Breast epithelium (tissue), 3 donors: ENCODE measurements around the gene ADARB2.

Source experiments
- POLR2A ChIP-seq: fragments of 450-650 bp; IDR thresholded peaks from one replicate; pipeline ENCODE4 v1.6.1; 2016; ENCODE audit warnings: antibody characterized with exemption, mild to moderate bottlenecking, moderate library complexity
- TF ChIP-seq, protein P1 (sequence below), 3 donors: fragments of 450-650 bp; IDR thresholded peaks; one replicate each; pipeline ENCODE4 v1.5.1; 2016 to 2017; ENCODE audit warnings: antibody characterized with exemption in 3 of 3, mild to moderate bottlenecking in 3 of 3, moderate library complexity in 3 of 3

- no peak for TF ChIP-seq POLR2A
- TF ChIP-seq, protein P1, sequence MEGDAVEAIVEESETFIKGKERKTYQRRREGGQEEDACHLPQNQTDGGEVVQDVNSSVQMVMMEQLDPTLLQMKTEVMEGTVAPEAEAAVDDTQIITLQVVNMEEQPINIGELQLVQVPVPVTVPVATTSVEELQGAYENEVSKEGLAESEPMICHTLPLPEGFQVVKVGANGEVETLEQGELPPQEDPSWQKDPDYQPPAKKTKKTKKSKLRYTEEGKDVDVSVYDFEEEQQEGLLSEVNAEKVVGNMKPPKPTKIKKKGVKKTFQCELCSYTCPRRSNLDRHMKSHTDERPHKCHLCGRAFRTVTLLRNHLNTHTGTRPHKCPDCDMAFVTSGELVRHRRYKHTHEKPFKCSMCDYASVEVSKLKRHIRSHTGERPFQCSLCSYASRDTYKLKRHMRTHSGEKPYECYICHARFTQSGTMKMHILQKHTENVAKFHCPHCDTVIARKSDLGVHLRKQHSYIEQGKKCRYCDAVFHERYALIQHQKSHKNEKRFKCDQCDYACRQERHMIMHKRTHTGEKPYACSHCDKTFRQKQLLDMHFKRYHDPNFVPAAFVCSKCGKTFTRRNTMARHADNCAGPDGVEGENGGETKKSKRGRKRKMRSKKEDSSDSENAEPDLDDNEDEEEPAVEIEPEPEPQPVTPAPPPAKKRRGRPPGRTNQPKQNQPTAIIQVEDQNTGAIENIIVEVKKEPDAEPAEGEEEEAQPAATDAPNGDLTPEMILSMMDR (IDR thresholded peaks at IDR 0.05) = no peak
These were observed 554.3 kb downstream of the ADARB2 start for GRCh38 chr10:1183033-1183396.
